Measurements from ENCODE around the gene NDRG4. TPM values are rescaled to one million over a fixed set of nuclear protein-coding genes. Genes with fewer than 3 reads are reported as not detected.

NDRG4 gene
- total RNA-seq, 4 donors from 2014 or later, result 0.60 to 64.7 (median 4.4) TPM

DNA sequence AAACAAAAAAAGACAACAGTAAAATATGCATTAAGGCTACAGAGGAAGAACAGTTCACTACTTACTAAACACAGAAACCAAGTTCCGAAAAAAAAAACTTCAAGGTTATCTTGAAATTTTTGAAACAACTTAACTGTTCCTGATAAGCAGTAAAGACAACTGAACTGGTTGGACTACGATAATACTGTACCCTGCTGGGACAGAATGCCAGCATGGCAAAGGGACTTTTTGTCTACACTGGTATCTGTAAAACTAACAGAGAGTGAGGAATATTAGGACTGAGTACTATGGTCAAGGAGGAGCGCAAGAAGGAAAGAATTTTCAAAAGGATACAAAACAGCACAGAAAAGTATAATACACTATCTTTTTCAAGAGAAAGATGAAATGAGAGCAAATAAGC, 35.2 kb downstream of the NDRG4 start:
- intact Hi-C loops (cut with DNase I; ENCODE audit: low total_unique reads), result no loop called here

GRCh38 chr16:58536278-58536677, 36.3 kb downstream of the NDRG4 start:
- TF ChIP-seq CTCF (IDR thresholded peaks at IDR 0.05) (no peak), POLR2A (IDR thresholded peaks at IDR 0.05) (no peak), POLR2AphosphoS5 (IDR thresholded peaks at IDR 0.05) (no peak), EP300 (IDR thresholded peaks at IDR 0.05; ENCODE audit: low read depth) (no peak)
- Histone ChIP-seq H3K9me3 (no peaks in the 10 kb centered on the region), H3K27ac (no peak overlapping the region), H3K4me1 (no peaks in the 10 kb centered on the region), H3K27me3 (no peaks in the 10 kb centered on the region), H3K4me3 (no peak overlapping the region), H3K36me3 (peaks cover 0 to 98% (median 48%) of the 10 kb centered on the region in 4 donors)
- in situ Hi-C loops (cut with MboI; ENCODE audit: low pct_ligation_motif_present in 1 of 4, low pct_unique_long_range_greater_than_20kb in 1 of 4, low sequenced_read_pairs in 3 of 4) (no loop called here), intact Hi-C loops (cut with DNase I; ENCODE audit: low total_unique reads) (no loop called here)
- WGBS, 2 donors (ENCODE audit: low coverage in 1 of 2), result 56 to 70% methylated on average over 5 of the region's 5 CpGs
- no peak for DNase-seq

More for the DNA sequence above, 35.2 kb downstream of the NDRG4 start:
- no peak for DNase-seq
- Histone ChIP-seq H3K27ac (no peak overlapping the region), H3K4me1 (no peaks in the 10 kb centered on the region), H3K9me3 (no peaks in the 10 kb centered on the region), H3K36me3 (peaks cover 0 to 98% (median 48%) of the 10 kb centered on the region in 4 donors), H3K27me3 (no peaks in the 10 kb centered on the region), H3K4me3 (no peak overlapping the region)
- 91 to 95% methylated on average over 3 of the region's 3 CpGs for WGBS, 2 donors (ENCODE audit: low coverage in 1 of 2)
- in situ Hi-C loops (cut with MboI; ENCODE audit: low pct_ligation_motif_present in 1 of 4, low pct_unique_long_range_greater_than_20kb in 1 of 4, low sequenced_read_pairs in 3 of 4), result no loop called here
- no peak for TF ChIP-seq CTCF (IDR thresholded peaks at IDR 0.05)
- no peak for TF ChIP-seq POLR2A (IDR thresholded peaks at IDR 0.05)
- TF ChIP-seq EP300 (IDR thresholded peaks at IDR 0.05; ENCODE audit: low read depth), result no peak
- TF ChIP-seq POLR2AphosphoS5 (IDR thresholded peaks at IDR 0.05), result no peak

- H3K36me3 ChIP-seq, result peaks cover 0 to 98% (median 52%) of the 10 kb centered on the region in 4 donors
- intact Hi-C loops (cut with DNase I; ENCODE audit: low total_unique reads), result no loop called here
These were observed 37.4 kb downstream of the NDRG4 start for GRCh38 chr16:58537124-58537906.

GRCh38 chr16:58541711-58542110, 41.8 kb downstream of the NDRG4 start:
- 94% methylated on average over 2 of the region's 2 CpGs for WGBS, 2 donors (ENCODE audit: low coverage in 1 of 2)
- TF ChIP-seq CTCF (IDR thresholded peaks at IDR 0.05), result no peak
- no peak for TF ChIP-seq EP300 (IDR thresholded peaks at IDR 0.05; ENCODE audit: low read depth)
- no peak for TF ChIP-seq POLR2A (IDR thresholded peaks at IDR 0.05)
- no peak for TF ChIP-seq POLR2AphosphoS5 (IDR thresholded peaks at IDR 0.05)
- no peak for DNase-seq
- in situ Hi-C loops (cut with MboI; ENCODE audit: low pct_ligation_motif_present in 1 of 4, low pct_unique_long_range_greater_than_20kb in 1 of 4, low sequenced_read_pairs in 3 of 4) (no loop called here), intact Hi-C loops (cut with DNase I; ENCODE audit: low total_unique reads) (no loop called here)
- H3K9me3 ChIP-seq, result no peaks in the 10 kb centered on the region
- no peak overlapping the region for H3K27ac ChIP-seq
- no peaks in the 10 kb centered on the region for H3K4me1 ChIP-seq
- H3K36me3 ChIP-seq, result peaks cover 0 to 100% (median 52%) of the 10 kb centered on the region in 4 donors
- H3K27me3 ChIP-seq, result no peaks in the 10 kb centered on the region
- H3K4me3 ChIP-seq, result no peak overlapping the region

More at GRCh38 chr16:58537124-58537906, 37.4 kb downstream of the NDRG4 start:
- in situ Hi-C loops (cut with MboI; ENCODE audit: low pct_ligation_motif_present in 1 of 4, low pct_unique_long_range_greater_than_20kb in 1 of 4, low sequenced_read_pairs in 3 of 4), result no loop called here
- no peak for DNase-seq
- WGBS, 2 donors (ENCODE audit: low coverage in 1 of 2), result 78 to 93% methylated on average over 7 to 10 of the region's 10 CpGs
- Histone ChIP-seq H3K4me1 (no peaks in the 10 kb centered on the region), H3K4me3 (no peak overlapping the region), H3K27ac (no peak overlapping the region), H3K9me3 (no peaks in the 10 kb centered on the region), H3K27me3 (no peaks in the 10 kb centered on the region)
- TF ChIP-seq POLR2AphosphoS5 (IDR thresholded peaks at IDR 0.05) (no peak), CTCF (IDR thresholded peaks at IDR 0.05) (no peak), POLR2A (IDR thresholded peaks at IDR 0.05) (no peak), EP300 (IDR thresholded peaks at IDR 0.05; ENCODE audit: low read depth) (no peak)

Measured in transverse colon (tissue), 4 donors.